ENCODE measurements around the gene RAB17.

The RAB17 gene

GRCh38 chr2:237556773-237557632 is 33.5 kb downstream of the RAB17 start:
- DNase-seq = no peak

GRCh38 chr2:237555560-237555959 is 35.0 kb downstream of the RAB17 start:
- no peak for DNase-seq

- no peak for DNase-seq
Observed at GRCh38 chr2:237553948-237554347, 36.6 kb downstream of the RAB17 start.

GRCh38 chr2:237552908-237553307 is 37.6 kb downstream of the RAB17 start:
- no peak for DNase-seq

GRCh38 chr2:237551071-237551574 is 39.4 kb downstream of the RAB17 start:
- DNase-seq = no peak

- no peak for DNase-seq
Observed at GRCh38 chr2:237549643-237550415, 40.7 kb downstream of the RAB17 start.

GRCh38 chr2:237549216-237549615 is 41.3 kb downstream of the RAB17 start:
- DNase-seq = no peak

GRCh38 chr2:237547841-237548416 is 42.6 kb downstream of the RAB17 start:
- DNase-seq = no peak

- no peak for DNase-seq
Observed at GRCh38 chr2:237546876-237547395, 43.6 kb downstream of the RAB17 start.

GRCh38 chr2:237546040-237546875 is 44.3 kb downstream of the RAB17 start:
- no peak for DNase-seq

GRCh38 chr2:237542001-237542704 is 48.4 kb downstream of the RAB17 start:
- no peak for DNase-seq

GRCh38 chr2:237541243-237541642 is 49.3 kb downstream of the RAB17 start:
- DNase-seq = no peak

GRCh38 chr2:237540823-237541222 is 49.7 kb downstream of the RAB17 start:
- DNase-seq = no peak

- DNase-seq = no peak
Observed at GRCh38 chr2:237540223-237540775, 50.2 kb downstream of the RAB17 start.

GRCh38 chr2:237539681-237540080 is 50.9 kb downstream of the RAB17 start:
- DNase-seq = no peak

GRCh38 chr2:237538901-237539300 is 51.6 kb downstream of the RAB17 start:
- no peak for DNase-seq

- no peak for DNase-seq
Observed at GRCh38 chr2:237538001-237538720, 52.4 kb downstream of the RAB17 start.

GRCh38 chr2:237536617-237537016 is 53.9 kb downstream of the RAB17 start:
- DNase-seq = no peak

GRCh38 chr2:237536083-237536415 is 54.5 kb downstream of the RAB17 start:
- DNase-seq = no peak

- DNase-seq = no peak
Observed at GRCh38 chr2:237535385-237536082, 55.0 kb downstream of the RAB17 start.
